Colon (tissue), 2 donors: Measurements from ENCODE around the gene SLC16A6.
"Not testable (repeated sequence)": the region's sequence is repeated elsewhere in the genome, so short reads cannot be mapped to it uniquely, and the experiment has no call there.

Experiments
- FAIRE-seq: peaks from 2 replicates; lab custom pipeline; 2012; peaks lifted over from hg19 to GRCh38; lab: Jason Lieb, UNC
- donor health status: control.
- donor health status: control.

Gene SLC16A6

GRCh38 chr17:68290268-68290954, 516 bp downstream of the SLC16A6 start:
- no peak for FAIRE-seq

- FAIRE-seq = no peak
Measured at GRCh38 chr17:68289936-68290267, 1.0 kb downstream of the SLC16A6 start.

GRCh38 chr17:68289473-68289872, 1.5 kb downstream of the SLC16A6 start:
- no peak for FAIRE-seq

DNA sequence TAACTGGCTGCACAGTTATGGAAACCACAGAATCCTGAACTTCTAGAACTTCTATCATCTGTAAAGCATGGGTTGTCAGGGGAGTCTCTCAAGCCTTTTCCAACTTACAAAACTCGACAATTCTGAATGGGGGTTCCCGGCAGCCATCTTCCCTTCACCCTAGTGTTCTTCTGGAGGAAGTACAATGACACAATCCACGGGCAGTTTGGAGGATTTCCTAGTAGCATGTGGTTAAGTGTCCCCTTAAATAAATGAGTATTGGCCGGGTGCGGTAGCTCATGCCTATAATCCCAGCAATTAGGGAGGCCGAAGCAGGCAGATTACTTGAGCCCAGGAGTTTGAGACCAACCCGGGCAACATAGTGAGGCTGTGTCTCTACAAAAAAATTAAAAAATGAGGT, 2.1 kb downstream of the SLC16A6 start:
- no peak for FAIRE-seq

GRCh38 chr17:68288375-68288774, 2.6 kb downstream of the SLC16A6 start:
- no peak for FAIRE-seq

DNA sequence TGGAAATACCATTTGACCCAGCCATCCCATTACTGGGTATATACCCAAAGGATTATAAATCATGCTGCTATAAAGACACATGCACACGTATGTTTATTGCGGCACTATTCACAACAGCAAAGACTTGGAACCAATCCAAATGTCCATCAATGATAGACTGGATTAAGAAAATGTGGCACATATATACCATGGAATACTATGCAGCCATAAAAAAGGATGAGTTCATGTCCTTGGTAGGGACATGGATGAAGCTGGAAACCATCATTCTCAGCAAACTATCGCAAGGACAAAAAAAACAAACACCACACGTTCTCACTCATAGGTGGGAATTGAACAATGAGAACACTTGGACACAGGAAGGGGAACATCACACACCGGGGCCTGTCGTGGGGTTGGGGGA, 9.0 kb downstream of the SLC16A6 start:
- FAIRE-seq = not testable (repeated sequence)

GRCh38 chr17:68277807-68278206, 13.1 kb downstream of the SLC16A6 start:
- FAIRE-seq = no peak

DNA sequence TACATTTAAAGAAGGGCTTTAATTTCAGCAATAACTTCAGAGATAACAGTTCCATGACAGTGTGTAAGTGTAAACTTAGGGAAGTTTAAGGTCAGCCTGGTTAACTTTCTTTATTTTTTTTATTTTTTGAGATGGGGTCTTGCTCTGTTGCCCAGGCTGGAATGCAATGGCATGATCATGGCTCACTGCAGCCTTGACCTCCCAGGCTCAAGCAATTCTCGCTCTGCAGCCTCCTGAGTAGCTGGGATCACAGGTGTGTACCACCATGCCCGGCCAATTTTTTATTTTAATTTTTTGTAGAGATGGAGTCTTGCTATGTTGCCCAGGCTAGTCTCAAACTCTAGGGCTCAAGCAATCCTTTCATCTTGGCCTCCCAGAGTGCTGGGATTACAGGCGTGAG, 14.6 kb downstream of the SLC16A6 start:
- FAIRE-seq = not testable (repeated sequence)

GRCh38 chr17:68273722-68274121, 17.2 kb downstream of the SLC16A6 start:
- no peak for FAIRE-seq

DNA sequence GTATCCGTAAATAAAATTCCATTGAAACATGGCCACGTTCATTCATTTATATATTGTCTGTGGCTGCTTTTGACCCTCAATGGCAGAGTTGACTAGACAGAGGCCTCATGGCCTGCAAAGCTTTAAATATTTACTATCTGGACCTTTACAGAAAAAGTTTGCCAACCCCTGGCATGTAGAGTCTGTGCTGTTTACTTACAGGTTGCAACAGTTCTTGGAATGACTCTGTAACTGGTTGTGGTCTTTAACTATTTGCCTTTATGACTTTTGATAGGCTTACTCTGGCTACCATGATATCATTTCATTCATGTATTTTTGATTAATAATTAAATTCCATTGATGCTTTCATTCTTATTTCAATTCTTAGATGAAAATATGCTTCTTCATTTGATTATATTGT, 25.1 kb downstream of the SLC16A6 start:
- not testable (repeated sequence) for FAIRE-seq

DNA sequence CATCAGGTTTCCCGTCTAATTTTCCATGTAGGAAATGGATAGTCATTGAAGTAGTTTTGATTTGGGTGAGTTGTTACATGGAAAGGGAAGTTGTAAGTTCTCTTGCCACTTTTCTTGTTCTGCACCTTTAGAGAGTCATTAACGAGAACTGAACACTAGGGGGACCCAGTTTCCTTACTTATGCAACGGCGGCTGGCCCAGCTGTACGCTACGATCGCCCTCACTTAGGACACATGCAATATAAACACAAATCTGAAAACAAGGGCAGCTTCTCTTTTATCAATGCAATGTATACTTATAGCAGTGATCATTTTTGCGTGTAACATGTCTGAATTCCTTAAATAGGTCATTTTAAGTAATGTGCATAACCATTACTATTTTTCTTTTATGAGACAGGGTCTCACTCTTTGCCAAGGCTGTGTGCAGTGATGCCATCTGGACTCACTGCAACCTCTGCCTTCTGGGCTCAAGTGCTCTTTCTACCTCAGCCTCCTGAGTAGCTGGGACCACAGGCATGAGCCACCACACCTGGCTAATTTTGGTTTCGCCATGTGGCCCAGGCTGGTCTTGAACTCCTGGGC, 27.7 kb downstream of the SLC16A6 start:
- FAIRE-seq = not testable (repeated sequence)

DNA sequence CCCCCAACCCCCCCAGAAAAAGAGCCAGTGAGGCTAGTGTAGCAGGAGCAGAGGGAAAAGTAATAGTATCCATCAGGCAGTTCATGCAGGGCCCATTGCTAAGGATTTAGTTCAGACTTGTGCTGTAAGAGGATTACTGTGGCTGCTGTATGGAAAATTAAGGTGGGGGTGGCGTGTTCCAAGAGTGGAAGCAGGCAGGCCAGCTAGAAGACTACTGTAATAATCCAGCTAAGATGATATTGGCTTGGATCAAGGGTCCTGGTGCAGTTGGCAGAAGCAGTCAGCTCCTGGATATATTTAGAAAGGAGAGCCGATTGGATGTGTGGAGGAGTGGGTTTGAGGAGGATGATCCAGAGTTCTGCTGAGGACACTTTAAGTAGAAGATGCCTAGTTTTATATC, 28.5 kb downstream of the SLC16A6 start:
- not testable (repeated sequence) for FAIRE-seq

DNA sequence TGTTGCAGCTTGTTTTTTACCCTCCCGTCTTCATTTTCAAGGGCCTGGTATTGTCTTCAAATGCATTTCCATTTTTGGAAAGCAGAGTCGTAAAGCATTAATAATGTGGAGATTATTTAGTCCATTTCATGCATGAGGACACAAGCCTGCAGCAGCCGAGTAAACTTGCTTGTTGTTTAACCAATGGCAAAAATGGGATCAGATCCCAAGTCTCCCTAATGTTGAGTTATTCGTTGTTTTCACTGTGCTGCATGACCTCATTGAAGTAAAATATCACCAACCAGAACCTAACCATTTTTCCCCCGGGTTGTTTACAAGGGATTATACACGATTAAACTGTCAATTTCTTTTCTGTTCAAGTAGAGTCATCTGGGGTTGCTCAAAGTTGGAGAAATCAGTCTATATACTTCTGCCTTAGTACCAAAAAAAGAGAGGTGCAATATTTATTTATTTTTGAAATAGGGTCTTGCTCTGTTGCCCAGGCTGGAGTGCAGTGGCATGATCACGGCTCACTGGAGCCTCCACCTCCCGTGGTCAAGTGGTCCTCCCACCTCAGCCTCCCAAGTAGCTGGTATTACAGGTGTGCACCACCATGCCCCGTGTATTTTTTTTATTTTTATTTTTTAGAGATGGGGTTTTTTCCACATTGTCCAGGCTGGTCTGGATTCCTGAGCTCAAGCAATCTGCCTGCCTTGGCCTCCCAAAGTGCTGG, 30.7 kb downstream of the SLC16A6 start:
- FAIRE-seq = no peak

DNA sequence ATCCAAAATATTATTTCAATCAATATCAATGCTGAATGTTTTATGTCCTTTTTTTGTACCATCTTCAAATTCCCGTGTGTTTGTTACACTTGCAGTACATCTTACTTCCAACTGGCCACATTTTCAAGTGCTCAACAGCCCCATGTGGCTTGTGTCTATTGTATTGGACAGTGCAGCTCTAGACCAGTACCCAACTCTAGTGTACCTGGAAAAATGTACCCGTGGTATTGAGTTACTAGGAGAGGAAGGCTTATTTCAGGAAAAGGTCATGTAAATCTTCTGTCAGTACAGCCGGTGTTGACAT, 31.3 kb downstream of the SLC16A6 start:
- FAIRE-seq = not testable (repeated sequence)

DNA sequence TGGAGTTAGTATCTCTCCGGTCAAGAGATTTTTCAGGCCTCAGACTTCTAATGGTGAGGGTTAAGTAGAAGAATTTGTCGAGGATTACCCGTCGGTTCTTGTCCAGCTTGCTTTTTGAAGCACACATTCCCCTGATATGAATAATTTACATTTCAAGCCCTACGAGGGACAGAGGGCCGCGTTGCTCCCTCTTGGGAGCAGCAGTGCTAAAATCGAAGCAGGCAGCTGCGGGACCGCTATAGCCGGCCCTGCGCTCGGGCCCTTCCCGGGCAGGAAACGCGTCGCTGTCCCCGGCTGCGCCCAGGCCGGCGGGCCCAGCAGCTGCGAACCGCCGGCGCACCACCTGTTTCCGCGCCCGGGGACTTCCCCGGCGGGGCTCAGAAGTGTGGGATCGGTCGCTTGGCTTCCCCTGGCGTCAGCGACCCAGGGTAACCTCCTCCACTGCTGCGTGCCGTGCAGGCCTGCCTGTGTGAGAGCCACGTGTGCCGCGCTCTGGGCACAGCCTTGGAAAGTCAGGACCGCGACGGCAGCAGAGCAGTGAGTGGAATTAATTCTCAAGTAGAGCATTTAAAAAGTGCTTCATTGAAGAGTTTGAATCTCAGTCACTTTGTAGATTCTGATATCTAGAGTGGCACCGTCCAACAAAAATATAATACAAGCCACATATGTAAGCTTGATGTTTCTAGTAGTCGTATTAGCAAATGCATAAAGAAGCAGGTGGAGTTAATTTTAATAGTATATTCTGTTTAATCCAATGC, 31.9 kb downstream of the SLC16A6 start:
- not testable (repeated sequence) for FAIRE-seq

DNA sequence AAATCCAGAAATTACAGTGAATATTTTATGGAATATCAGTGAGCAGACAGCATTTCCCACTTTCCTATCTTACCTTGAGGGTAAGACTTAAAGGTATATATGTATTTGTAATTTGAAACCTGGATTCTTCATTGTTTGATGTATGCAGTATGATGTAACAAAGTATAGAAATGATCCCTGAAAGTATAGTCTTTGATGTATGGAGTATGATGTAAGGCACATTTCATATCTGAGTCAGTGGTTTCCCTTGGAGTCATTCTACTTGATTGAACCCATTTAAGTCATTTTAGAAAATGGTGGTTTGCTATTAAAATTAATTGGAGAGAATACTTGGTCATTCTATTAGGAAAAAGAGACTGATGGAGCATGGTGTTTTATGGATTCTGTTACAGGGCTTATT, 33.0 kb downstream of the SLC16A6 start:
- no peak for FAIRE-seq

GRCh38 chr17:68256701-68257100, 34.2 kb downstream of the SLC16A6 start:
- not testable (repeated sequence) for FAIRE-seq

- FAIRE-seq = no peak
Measured at GRCh38 chr17:68255731-68256538, 35.0 kb downstream of the SLC16A6 start.

GRCh38 chr17:68255151-68255550, 35.8 kb downstream of the SLC16A6 start:
- no peak for FAIRE-seq

GRCh38 chr17:68253426-68253825, 37.5 kb downstream of the SLC16A6 start:
- not testable (repeated sequence) for FAIRE-seq

DNA sequence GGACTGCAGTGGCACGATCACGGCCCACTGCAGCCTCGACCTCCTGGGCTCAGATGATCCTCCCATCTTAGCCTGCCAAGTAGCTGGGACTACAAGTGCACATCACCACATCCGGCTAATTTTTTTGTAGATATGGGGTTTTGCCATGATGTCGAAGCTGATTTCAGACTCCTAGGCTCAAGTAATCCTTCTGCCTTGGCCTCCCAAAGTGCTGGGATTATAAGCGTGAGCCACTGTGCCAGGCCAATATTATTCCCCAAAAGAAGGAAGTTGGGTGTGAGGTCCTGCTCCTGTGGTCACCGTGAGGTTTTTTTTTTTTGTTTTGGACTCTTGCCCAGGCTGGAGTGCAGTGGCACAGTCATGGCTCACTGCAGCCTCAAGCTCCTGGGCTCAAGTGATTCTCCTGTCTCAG, 41.6 kb downstream of the SLC16A6 start:
- FAIRE-seq = no peak

DNA sequence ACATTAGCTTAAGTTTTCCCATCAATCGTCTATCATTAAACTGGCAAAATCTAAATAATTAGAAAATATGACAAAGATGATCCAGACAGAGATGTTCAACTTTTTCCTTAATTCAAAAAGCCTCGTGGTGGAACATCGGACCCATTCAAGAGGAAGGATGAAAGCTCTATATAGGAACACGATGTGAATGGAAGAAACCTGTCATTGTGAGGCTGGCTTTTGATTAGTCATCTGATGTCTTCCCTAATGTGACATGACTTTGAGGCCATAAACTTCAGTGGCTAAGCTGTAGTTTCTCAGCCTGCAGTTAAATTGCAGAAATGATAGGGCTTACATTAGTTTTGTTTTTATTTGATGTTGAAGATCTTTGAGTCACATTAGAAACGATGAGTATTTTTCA, 42.0 kb downstream of the SLC16A6 start:
- no peak for FAIRE-seq
